Psoas muscle (tissue), 8 donors: ENCODE data around the gene ME2. TPM values are rescaled to one million over a fixed set of nuclear protein-coding genes. Genes with fewer than 3 reads are reported as not detected.
"Not testable (repeated sequence)": the region's sequence is repeated elsewhere in the genome, so short reads cannot be mapped to it uniquely, and the experiment has no call there.

Source experiments
- ATAC-seq, 4 donors: fragments of 200-7000 bp; cut with Tn5 transposase; one replicate each; pipeline ENCODE4 v1.9.1; 2020; ENCODE audit warnings: moderate library complexity in 3 of 4, mild to moderate bottlenecking in 2 of 4
- DNase-seq, 2 donors: peaks; one replicate each; pipeline ENCODE4 v3.0.0-alpha.2; 2020
- H3K27ac ChIP-seq: fragments of 200-600 bp; one replicate; pipeline ENCODE4 v1.8.0; 2022
- H3K27me3 ChIP-seq, 3 donors: fragments of 200-600 bp in 1 of 3; one replicate each; pipeline versions ENCODE4 v1.6.1 to v1.8.0; 2013 to 2022; ENCODE audit warnings: low read length in 2 of 3, mild to moderate bottlenecking in 2 of 3, moderate library complexity in 1 of 3; ENCODE audit not compliant: insufficient read depth in 3 of 3
- H3K36me3 ChIP-seq, 2 donors: fragments of 200-600 bp in 1 of 2; one replicate each; pipeline versions ENCODE4 v1.6.1 to v1.8.0; 2013 to 2022; ENCODE audit warnings: low read depth in 1 of 2, mild to moderate bottlenecking in 1 of 2, moderate library complexity in 1 of 2; ENCODE audit not compliant: insufficient read depth in 1 of 2
- H3K4me1 ChIP-seq: fragments of 200-600 bp; one replicate; pipeline ENCODE4 v1.8.0; 2022
- H3K4me3 ChIP-seq: fragments of 200-600 bp; one replicate; pipeline ENCODE4 v1.8.0; 2022; ENCODE audit warnings: mild to moderate bottlenecking
- H3K9me3 ChIP-seq: fragments of 200-600 bp; one replicate; pipeline ENCODE4 v1.8.0; 2022
- CTCF ChIP-seq: fragments of 200-600 bp; IDR thresholded peaks from one replicate; pipeline ENCODE4 v1.8.0; 2022; ENCODE audit warnings: antibody characterized with exemption
- WGBS, 3 donors: extraction: QIAGEN DNeasy Blood & Tissue Kit; methylation state at CpG; one replicate each; pipeline versions ENCODE4 v1.1.6 to v1.1.7; 2013; 5-methylcytosine and 5-hydroxymethylcytosine counted together
- intact Hi-C, 2 donors: fragments of 100-400 bp; cut with DNase I; formaldehyde crosslinking; loops; one replicate each; pipeline versions ENCODE4 v1.11.0 to v1.14.2; 2022
- polyA plus RNA-seq, 3 donors: library from polyadenylated mRNA; stranded (reverse); fragments of 200-250 nt; gene quantifications; one replicate each; pipeline ENCODE4 v1.2.3, GENCODE V29; 2013
- total RNA-seq, 4 donors: library from RNA; stranded (reverse); fragmentation: NEBNext Ultra II Directional in 2 of 4; extraction: Animal tissue kit (Norgen Biotek cat#: 25700) in 2 of 4; gene quantifications; one replicate each; pipeline versions ENCODE4 v1.2.1 to v1.2.4, GENCODE V29; 2021 to 2023
- donor health status: healthy with polysubstance abuse.
- donor health status: DM: no; HTN: no; CAD: no; lungs with moderate emphysema.
- donor health status: Bipolar disorder and iron deficiency.
- donor health status: healthy.
- donor health status: DM: yes; HTN: yes; CAD: no.
- donor health status: DM: no; HTN: no; CAD: no.
- donor health status: DM: no; HTN: no; CAD: no.
- donor health status: DM: yes; HTN: yes; CAD: no.

Gene ME2
- total and polyA plus RNA-seq, 7 donors: 19.8 to 63.8 (median 35.1) TPM

DNA sequence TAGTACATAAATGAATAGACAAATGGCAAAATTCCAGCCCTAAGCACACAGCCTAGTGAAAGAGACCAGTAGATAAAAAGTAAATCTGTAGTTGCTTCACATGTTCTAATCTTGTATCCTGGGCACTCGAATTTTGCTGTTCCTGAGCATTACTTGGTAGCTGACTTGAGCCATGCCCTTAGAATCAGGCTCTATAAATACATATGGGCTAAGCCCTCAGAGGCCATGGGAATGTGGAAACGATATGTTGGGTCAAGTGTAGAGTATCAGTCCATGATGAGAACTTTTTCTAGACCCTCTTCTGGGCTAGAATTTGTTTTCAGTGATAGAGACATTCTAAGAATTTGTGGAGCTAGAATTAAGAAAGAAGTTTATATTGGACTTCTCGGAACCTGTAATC lies 110.8 kb downstream of the ME2 start:
- Histone ChIP-seq H3K27me3 (no peaks in the 10 kb centered on the region), H3K27ac (peak overlapping the region; percentile 71), H3K9me3 (no peaks in the 10 kb centered on the region), H3K4me1 (peaks cover 57% of the 10 kb centered on the region), H3K36me3 (peaks cover 0 to 3% of the 10 kb centered on the region in 2 donors), H3K4me3 (no peak overlapping the region)
- DNase-seq (no peak), ATAC-seq (peak; percentile 74 to 83 (median 80))
- TF ChIP-seq CTCF: no peak
- intact Hi-C loops: loop anchor here in 1 of 2 donors (5.0 kb wide), 1 partner anchor 38 kb away; no protein-coding TSS in a partner anchor
- WGBS, 3 donors: 43 to 65% (median 47%) methylated on average over 3 of the region's 3 CpGs

DNA sequence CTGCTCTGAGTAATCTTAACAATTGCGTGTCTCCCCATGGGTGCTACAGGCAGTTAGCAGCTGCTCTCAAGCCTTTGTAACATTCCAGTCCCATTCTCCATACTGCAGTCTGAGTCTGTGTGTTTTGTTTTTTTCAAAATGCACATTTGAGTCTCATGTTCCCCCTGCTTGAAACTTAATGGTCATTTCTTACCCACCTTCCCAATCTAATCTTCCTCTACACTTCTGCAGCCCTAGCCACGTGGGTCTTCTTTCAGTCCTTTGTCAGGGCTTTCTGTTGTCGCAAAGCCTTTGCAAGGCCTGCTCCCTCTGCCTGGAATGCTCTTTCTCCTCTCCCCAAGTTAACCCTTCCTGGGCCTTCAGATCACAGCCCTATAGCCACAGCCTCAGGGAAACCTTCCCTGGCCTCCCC lies 113.4 kb downstream of the ME2 start:
- H3K4me3 ChIP-seq: no peak overlapping the region
- peak overlapping the region; percentile 12 for H3K27ac ChIP-seq
- peaks cover 44% of the 10 kb centered on the region for H3K4me1 ChIP-seq
- no peaks in the 10 kb centered on the region for H3K27me3 ChIP-seq
- 75 to 78% (median 75%) methylated on average over 3 of the region's 3 CpGs for WGBS, 3 donors
- intact Hi-C loops: loop anchor here in 1 of 2 donors (5.0 kb wide), 1 partner anchor 35 kb away; no protein-coding TSS in a partner anchor
- no peak for TF ChIP-seq CTCF
- no peaks in the 10 kb centered on the region for H3K9me3 ChIP-seq
- DNase-seq (no peak), ATAC-seq (no peak)
- no peaks in the 10 kb centered on the region for H3K36me3 ChIP-seq

GRCh38 chr18:50994031-50994430 lies 115.1 kb downstream of the ME2 start:
- Histone ChIP-seq H3K36me3 (no peaks in the 10 kb centered on the region), H3K4me3 (no peak overlapping the region), H3K4me1 (peaks cover 32% of the 10 kb centered on the region), H3K27me3 (no peaks in the 10 kb centered on the region), H3K27ac (peak overlapping the region; percentile 51), H3K9me3 (no peaks in the 10 kb centered on the region)
- intact Hi-C loops: loop anchor here in 1 of 2 donors (5.0 kb wide), 1 partner anchor 33 kb away; no protein-coding TSS in a partner anchor
- peak in 2 of 4 donors; percentile 32 to 58 for ATAC-seq
- DNase-seq: no peak
- no peak for TF ChIP-seq CTCF
- 13 to 20% (median 16%) methylated on average over 2 of the region's 2 CpGs for WGBS, 3 donors

- H3K27me3 ChIP-seq, DNase-seq, H3K36me3 ChIP-seq, intact Hi-C loops, H3K4me3 ChIP-seq, H3K27ac ChIP-seq, ATAC-seq, H3K4me1 ChIP-seq, H3K9me3 ChIP-seq: not testable (repeated sequence)
- 95 to 99% (median 95%) methylated on average over 2 of the region's 2 CpGs for WGBS, 3 donors
Observed at GRCh38 chr18:51003174-51003573, 124.3 kb downstream of the ME2 start.

Other genes with a start within 250 kb of the ME2 start
- 1 to 10 TPM in 3 of 4 donors, under 1 TPM in 1; 0.11 to 1.7 (median 1.6) TPM for gene MRO, start 59.1 kb upstream of the ME2 start, total RNA-seq
- under 1 TPM; 0.35 to 0.82 (median 0.53) TPM for gene MRO, start 59.1 kb upstream of the ME2 start, polyA plus RNA-seq
- gene ELAC1, start 88.9 kb downstream of the ME2 start, total RNA-seq: 1 to 10 TPM; 2.8 to 5.4 (median 3.8) TPM
- gene ELAC1, start 88.9 kb downstream of the ME2 start, polyA plus RNA-seq: 1 to 10 TPM; 1.6 to 4.2 (median 1.7) TPM
- gene SMAD4, start 151.1 kb downstream of the ME2 start, total RNA-seq: 100 to 1,000 TPM in 2 of 4 donors, 10 to 100 TPM in 2; 92.7 to 128 (median 112) TPM
- 10 to 100 TPM; 35.6 to 80.8 (median 39.3) TPM for gene SMAD4, start 151.1 kb downstream of the ME2 start, polyA plus RNA-seq